Neural progenitor cell (in vitro differentiated cells): ENCODE data around the gene MEG3. TPM values are rescaled to one million over a fixed set of nuclear protein-coding genes. Genes with fewer than 3 reads are reported as not detected.
A peak's percentile ranks its signal among the peaks of the same experiment; 100 is the strongest.

ENCODE experiments used
- DNase-seq: peaks from one replicate; pipeline ENCODE4 v3.0.0-alpha.2; 2016; ENCODE audit warnings: low spot score
- H2AFZ ChIP-seq: fragments of 200-600 bp; sonication (generic); replicated peaks from 2 replicates; pipeline ENCODE4 v1.6.1; 2016; ENCODE audit warnings: antibody characterized with exemption
- H3F3A ChIP-seq: fragments of 200-600 bp; sonication (generic); 2 replicates; pipeline ENCODE4 v1.6.1; 2016; ENCODE audit warnings: antibody characterized with exemption, low read depth
- H3K27ac ChIP-seq: fragments of 200-600 bp; sonication (generic); 2 replicates; pipeline ENCODE4 v1.5.1; 2016; ENCODE audit warnings: mild to moderate bottlenecking
- H3K27me3 ChIP-seq: fragments of 200-600 bp; sonication (generic); 2 replicates; pipeline ENCODE4 v1.6.1; 2016; ENCODE audit warnings: mild to moderate bottlenecking, moderate library complexity
- H3K36me3 ChIP-seq: fragments of 200-600 bp; sonication (generic); 2 replicates; pipeline ENCODE4 v1.5.1; 2016
- H3K4me1 ChIP-seq: fragments of 200-600 bp; sonication (generic); 2 replicates; pipeline ENCODE4 v1.6.1; 2016; ENCODE audit warnings: mixed run types
- H3K4me2 ChIP-seq: fragments of 200-600 bp; sonication (generic); 2 replicates; pipeline ENCODE4 v1.6.1; 2016
- H3K4me3 ChIP-seq: fragments of 200-600 bp; sonication (generic); 2 replicates; pipeline ENCODE4 v1.5.1; 2016
- H3K79me2 ChIP-seq: fragments of 200-600 bp; sonication (generic); 2 replicates; pipeline ENCODE4 v1.6.1; 2016; ENCODE audit warnings: low read depth
- H3K9ac ChIP-seq: fragments of 200-600 bp; sonication (generic); 2 replicates; pipeline ENCODE4 v1.6.1; 2016
- H3K9me3 ChIP-seq: fragments of 200-600 bp; sonication (generic); 2 replicates; pipeline ENCODE4 v1.5.1; 2016; ENCODE audit warnings: low read depth
- H4K20me1 ChIP-seq: fragments of 200-600 bp; sonication (generic); 2 replicates; pipeline ENCODE4 v1.6.1; 2016; ENCODE audit warnings: low read depth
- H3K27ac Mint-ChIP-seq: 3 replicates; pipeline ENCODE4 v1.8.0; 2021; ENCODE audit warnings: mixed read lengths
- H3K27me3 Mint-ChIP-seq: 2 replicates; pipeline ENCODE4 v1.8.0; 2022; ENCODE audit warnings: low read depth, mild to moderate bottlenecking, inconsistent platforms, moderate library complexity, mixed read lengths; ENCODE audit not compliant: insufficient read depth
- H3K36me3 Mint-ChIP-seq: 3 replicates; pipeline ENCODE4 v1.8.0; 2021; ENCODE audit warnings: mixed read lengths
- H3K4me1 Mint-ChIP-seq: 3 replicates; pipeline ENCODE4 v1.8.0; 2021; ENCODE audit warnings: mixed read lengths
- H3K4me3 Mint-ChIP-seq: 3 replicates; pipeline ENCODE4 v1.8.0; 2021; ENCODE audit warnings: mild to moderate bottlenecking, moderate library complexity, mixed read lengths
- H3K9me3 Mint-ChIP-seq: 3 replicates; pipeline ENCODE4 v1.8.0; 2020; ENCODE audit warnings: mixed read lengths
- CTCF ChIP-seq: fragments of 200-600 bp; sonication (generic); IDR thresholded peaks from 2 replicates; pipeline ENCODE4 v1.5.1; 2017; ENCODE audit warnings: antibody characterized with exemption, mild to moderate bottlenecking
- EZH2 ChIP-seq: fragments of 200-600 bp; sonication (generic); IDR thresholded peaks from 2 replicates; pipeline ENCODE4 v1.6.1; 2017; ENCODE audit warnings: antibody characterized with exemption, mild to moderate bottlenecking, moderate library complexity
- EZH2phosphoT487 ChIP-seq: fragments of 200-600 bp; sonication (generic); IDR thresholded peaks from 2 replicates; pipeline ENCODE4 v1.6.1; 2017; ENCODE audit warnings: antibody characterized with exemption
- total RNA-seq: library from RNA; depleted of rRNA; stranded (reverse); fragments of >200 nt; gene quantifications from 2 replicates; pipeline ENCODE4 v1.2.3, GENCODE V29; 2015; ENCODE audit warnings: low replicate concordance

Gene MEG3
- total RNA-seq, 1 donor from 2014 or later = 10.6 TPM

DNA sequence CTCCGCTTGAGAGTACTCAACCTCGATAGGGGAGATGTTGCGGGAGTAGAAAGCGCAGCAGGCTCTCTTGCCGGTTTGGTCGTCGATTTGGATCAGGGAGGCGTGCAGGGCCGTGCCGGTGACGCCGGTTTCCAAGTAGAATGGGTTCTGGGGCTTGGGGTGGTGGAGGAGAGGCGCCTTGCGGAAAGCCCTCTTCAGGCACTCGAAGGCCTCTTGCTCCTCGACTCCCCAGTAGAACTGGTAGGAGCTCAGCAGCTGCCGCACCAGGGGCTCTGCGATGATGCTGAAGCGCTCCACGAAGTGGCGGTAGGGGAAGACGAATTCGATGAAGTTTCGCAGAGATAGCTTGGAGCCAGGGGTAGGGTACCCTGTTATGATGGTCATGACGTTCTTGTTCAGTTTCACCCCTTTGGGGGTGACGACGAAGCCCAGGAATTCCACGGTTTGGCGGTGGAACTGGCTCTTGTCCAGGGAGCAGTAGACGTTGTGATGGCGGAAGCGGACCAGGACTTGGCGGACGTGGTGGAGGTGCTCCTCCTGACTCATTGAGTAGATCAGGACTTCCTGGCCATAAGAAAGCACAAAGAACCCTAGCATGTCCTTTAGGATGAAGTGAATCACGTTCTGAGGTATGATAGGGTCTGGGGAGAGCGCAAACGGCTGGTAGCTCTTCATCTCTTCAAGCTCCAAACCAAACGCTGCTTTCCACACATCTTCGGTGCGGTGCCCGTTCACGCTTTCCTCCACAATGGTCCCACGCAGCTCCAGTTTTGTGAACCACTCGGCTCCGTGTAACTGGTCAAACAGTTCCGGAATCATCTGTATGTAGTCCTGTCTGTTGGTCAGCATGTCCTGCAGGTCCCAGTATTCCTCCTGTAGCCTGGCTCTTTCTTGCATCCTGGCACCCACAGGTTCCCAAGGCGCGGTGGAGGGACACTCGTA is 56.4 kb downstream of the MEG3 start:
- Histone ChIP-seq H3K36me3 (no peaks in the 10 kb centered on the region), H3F3A (no peaks in the 10 kb centered on the region), H2AFZ (no peak overlapping the region), H3K27ac (no peak overlapping the region), H3K27me3 (no peaks in the 10 kb centered on the region), H3K4me3 (no peak overlapping the region), H4K20me1 (no peaks in the 10 kb centered on the region), H3K79me2 (no peaks in the 10 kb centered on the region), H3K4me1 (peaks cover 6% of the 10 kb centered on the region), H3K9ac (no peak overlapping the region), H3K4me2 (no peak overlapping the region), H3K9me3 (no peaks in the 10 kb centered on the region)
- H3K27me3 Mint-ChIP-seq = peaks cover 2% of the 10 kb centered on the region
- TF ChIP-seq EZH2phosphoT487 (no peak), EZH2 (no peak), CTCF (no peak)
- no peaks in the 10 kb centered on the region for H3K4me1 Mint-ChIP-seq
- H3K27ac Mint-ChIP-seq = no peak overlapping the region
- no peak for DNase-seq
- H3K4me3 Mint-ChIP-seq = no peak overlapping the region
- H3K36me3 Mint-ChIP-seq = no peaks in the 10 kb centered on the region
- peaks cover 36% of the 10 kb centered on the region for H3K9me3 Mint-ChIP-seq

DNA sequence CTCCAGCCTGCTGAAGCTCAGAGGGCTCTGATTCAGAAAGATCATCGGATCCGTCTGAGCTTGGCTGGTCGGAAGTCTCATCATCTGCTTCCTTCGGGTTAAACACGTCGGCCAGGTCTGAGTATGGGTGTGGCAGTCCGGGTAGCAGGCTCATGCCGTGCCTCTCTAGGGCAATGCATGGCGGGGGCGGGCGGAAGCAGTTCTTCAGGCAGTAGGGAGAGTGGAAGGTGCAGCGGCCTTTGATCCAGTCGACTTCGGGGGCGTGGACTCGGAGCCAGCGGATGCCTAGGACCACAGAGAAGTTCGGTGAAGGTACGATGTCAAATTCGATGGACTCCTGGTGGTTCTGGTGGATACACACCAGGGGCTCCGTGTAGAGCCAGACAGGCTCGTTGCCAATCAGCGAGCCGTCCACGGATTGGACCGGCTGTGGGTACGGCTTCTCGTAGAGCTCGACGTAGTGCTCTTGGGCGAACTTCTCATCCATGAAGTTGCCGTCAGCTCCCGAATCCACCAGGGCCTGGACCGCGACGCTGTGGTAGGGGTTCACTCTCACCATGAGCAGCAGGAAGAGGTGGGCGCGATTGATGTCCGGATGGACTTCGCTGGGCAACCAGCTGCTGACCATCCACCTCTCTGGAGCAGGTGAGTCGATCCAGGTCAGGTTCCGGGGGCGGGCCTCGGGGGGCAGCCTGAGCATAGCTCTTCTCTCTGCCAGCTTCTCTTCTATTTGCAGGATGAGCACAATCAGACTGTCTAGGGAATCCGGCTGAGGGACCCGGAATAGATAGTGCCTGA is 57.3 kb downstream of the MEG3 start:
- Histone ChIP-seq H3K4me3 (no peak overlapping the region), H3K27me3 (no peaks in the 10 kb centered on the region), H3K4me2 (no peak overlapping the region), H3F3A (no peaks in the 10 kb centered on the region), H3K27ac (no peak overlapping the region), H4K20me1 (no peaks in the 10 kb centered on the region), H3K36me3 (no peaks in the 10 kb centered on the region), H3K9ac (no peak overlapping the region), H3K4me1 (peaks cover 15% of the 10 kb centered on the region), H2AFZ (no peak overlapping the region), H3K79me2 (no peaks in the 10 kb centered on the region), H3K9me3 (no peaks in the 10 kb centered on the region)
- TF ChIP-seq CTCF = no peak
- no peak for TF ChIP-seq EZH2
- no peak for TF ChIP-seq EZH2phosphoT487
- Mint-ChIP-seq H3K27me3 (no peaks in the 10 kb centered on the region), H3K27ac (no peak overlapping the region), H3K4me3 (no peak overlapping the region), H3K36me3 (no peaks in the 10 kb centered on the region), H3K4me1 (peaks cover 5% of the 10 kb centered on the region), H3K9me3 (peaks cover 36% of the 10 kb centered on the region)
- DNase-seq = no peak

GRCh38 chr14:100883789-100884101 is 57.8 kb downstream of the MEG3 start:
- no peak overlapping the region for H3K27ac ChIP-seq
- no peaks in the 10 kb centered on the region for H3K36me3 ChIP-seq
- no peak overlapping the region for H3K9ac ChIP-seq
- no peak overlapping the region for H3K4me2 ChIP-seq
- H3K4me1 ChIP-seq = peaks cover 21% of the 10 kb centered on the region
- H3K4me1 Mint-ChIP-seq = peaks cover 6% of the 10 kb centered on the region
- no peaks in the 10 kb centered on the region for H4K20me1 ChIP-seq
- no peak for DNase-seq
- no peaks in the 10 kb centered on the region for H3K27me3 Mint-ChIP-seq
- H3K27ac Mint-ChIP-seq = no peak overlapping the region
- H3K79me2 ChIP-seq = no peaks in the 10 kb centered on the region
- H3K36me3 Mint-ChIP-seq = no peaks in the 10 kb centered on the region
- H2AFZ ChIP-seq = no peak overlapping the region
- no peak overlapping the region for H3K4me3 ChIP-seq
- no peaks in the 10 kb centered on the region for H3K9me3 ChIP-seq
- TF ChIP-seq EZH2 (no peak), EZH2phosphoT487 (no peak), CTCF (no peak)
- peak overlapping the region; percentile 35 for H3K4me3 Mint-ChIP-seq
- peaks cover 36% of the 10 kb centered on the region for H3K9me3 Mint-ChIP-seq
- H3K27me3 ChIP-seq = no peaks in the 10 kb centered on the region
- H3F3A ChIP-seq = no peaks in the 10 kb centered on the region
